ENCODE data around the gene PMIS2. TPM values are rescaled to one million over a fixed set of nuclear protein-coding genes. Genes with fewer than 3 reads are reported as not detected.

The PMIS2 gene
- total RNA-seq, 1 donor, result not detected

- H3K4me1 ChIP-seq (ENCODE audit: insufficient read depth, low read length), result no peaks in the 10 kb centered on the region
- no peaks in the 10 kb centered on the region for H3K9me3 ChIP-seq (ENCODE audit: low read depth, low read length)
- H3K4me3 ChIP-seq (ENCODE audit: low read length), result no peak overlapping the region
- no peaks in the 10 kb centered on the region for H3K27me3 ChIP-seq (ENCODE audit: insufficient read depth, low read length)
These were observed 36.8 kb downstream of the PMIS2 start for GRCh38 chr19:35622750-35623149.

GRCh38 chr19:35623327-35624010 is 37.5 kb downstream of the PMIS2 start:
- Histone ChIP-seq H3K27me3 (ENCODE audit: insufficient read depth, low read length) (no peaks in the 10 kb centered on the region), H3K9me3 (ENCODE audit: low read depth, low read length) (no peaks in the 10 kb centered on the region), H3K4me1 (ENCODE audit: insufficient read depth, low read length) (peaks cover 5% of the 10 kb centered on the region), H3K4me3 (ENCODE audit: low read length) (no peak overlapping the region)

- Histone ChIP-seq H3K4me1 (ENCODE audit: insufficient read depth, low read length) (peaks cover 15% of the 10 kb centered on the region), H3K9me3 (ENCODE audit: low read depth, low read length) (no peaks in the 10 kb centered on the region), H3K4me3 (ENCODE audit: low read length) (peak overlapping the region; percentile 88), H3K27me3 (ENCODE audit: insufficient read depth, low read length) (no peaks in the 10 kb centered on the region)
These were observed 42.2 kb downstream of the PMIS2 start for GRCh38 chr19:35628264-35628564.

GRCh38 chr19:35628565-35629331 is 42.8 kb downstream of the PMIS2 start, which contains the start of gene RBM42:
Gene RBM42, plus strand, starts transcription at chr19:35629036. Its CDS starts 118 bp downstream, at chr19:35629154.
- H3K27me3 ChIP-seq (ENCODE audit: insufficient read depth, low read length), result no peaks in the 10 kb centered on the region
- H3K4me1 ChIP-seq (ENCODE audit: insufficient read depth, low read length), result peaks cover 15% of the 10 kb centered on the region
- no peaks in the 10 kb centered on the region for H3K9me3 ChIP-seq (ENCODE audit: low read depth, low read length)
- H3K4me3 ChIP-seq (ENCODE audit: low read length), result peak within 1 kb of the TSS; percentile 88

- Histone ChIP-seq H3K4me1 (ENCODE audit: insufficient read depth, low read length) (peaks cover 15% of the 10 kb centered on the region), H3K9me3 (ENCODE audit: low read depth, low read length) (no peaks in the 10 kb centered on the region), H3K4me3 (ENCODE audit: low read length) (peak overlapping the region; percentile 88), H3K27me3 (ENCODE audit: insufficient read depth, low read length) (no peaks in the 10 kb centered on the region)
These were observed 43.3 kb downstream of the PMIS2 start for GRCh38 chr19:35629332-35629633.

- Histone ChIP-seq H3K4me1 (ENCODE audit: insufficient read depth, low read length) (peaks cover 10% of the 10 kb centered on the region), H3K27me3 (ENCODE audit: insufficient read depth, low read length) (no peaks in the 10 kb centered on the region), H3K4me3 (ENCODE audit: low read length) (no peak overlapping the region), H3K9me3 (ENCODE audit: low read depth, low read length) (no peaks in the 10 kb centered on the region)
These were observed 47.9 kb downstream of the PMIS2 start for GRCh38 chr19:35633727-35634440.

GRCh38 chr19:35636651-35637050 is 50.7 kb downstream of the PMIS2 start:
- Histone ChIP-seq H3K4me1 (ENCODE audit: insufficient read depth, low read length) (peaks cover 4% of the 10 kb centered on the region), H3K4me3 (ENCODE audit: low read length) (no peak overlapping the region), H3K27me3 (ENCODE audit: insufficient read depth, low read length) (no peaks in the 10 kb centered on the region), H3K9me3 (ENCODE audit: low read depth, low read length) (no peaks in the 10 kb centered on the region)

Other genes starting within 250 kb of the PMIS2 start
- 1.9 TPM for gene FFAR1, start 238.3 kb upstream of the PMIS2 start, total RNA-seq
- gene FFAR3, start 227.7 kb upstream of the PMIS2 start, total RNA-seq, result 0.73 TPM
- 0.21 TPM for gene GPR42, start 215.1 kb upstream of the PMIS2 start, total RNA-seq
- 16.5 TPM for gene FFAR2, start 137.9 kb upstream of the PMIS2 start, total RNA-seq
- gene KRTDAP, start 95.7 kb upstream of the PMIS2 start, total RNA-seq, result not detected
- gene DMKN, start 72.5 kb upstream of the PMIS2 start, total RNA-seq, result not detected
- gene SBSN, start 57.9 kb upstream of the PMIS2 start, total RNA-seq, result not detected
- gene GAPDHS, start 52.7 kb upstream of the PMIS2 start, total RNA-seq, result not detected
- gene TMEM147, start 40.5 kb upstream of the PMIS2 start, total RNA-seq, result 25.9 TPM
- gene ATP4A, start 22.5 kb upstream of the PMIS2 start, total RNA-seq, result not detected
- 6.0 TPM for gene HAUS5, start 26.6 kb downstream of the PMIS2 start, total RNA-seq
- gene RBM42, start 42.9 kb downstream of the PMIS2 start, total RNA-seq, result 16.0 TPM
- not detected for gene ETV2, start 55.6 kb downstream of the PMIS2 start, total RNA-seq
- 219 TPM for gene COX6B1, start 62.1 kb downstream of the PMIS2 start, total RNA-seq
- not detected for gene UPK1A, start 80.3 kb downstream of the PMIS2 start, total RNA-seq
- 0.42 TPM for gene ZBTB32, start 118.4 kb downstream of the PMIS2 start, total RNA-seq
- gene KMT2B, start 131.8 kb downstream of the PMIS2 start, total RNA-seq, result 10.8 TPM
- gene IGFLR1, start 156.3 kb downstream of the PMIS2 start, total RNA-seq, result 8.7 TPM
- gene U2AF1L4, start 159.2 kb downstream of the PMIS2 start, total RNA-seq, result 18.4 TPM
- 8.0 TPM for gene PSENEN, start 159.5 kb downstream of the PMIS2 start, total RNA-seq
- gene LIN37, start 162.4 kb downstream of the PMIS2 start, total RNA-seq, result 1.9 TPM
- gene HSPB6, start 170.9 kb downstream of the PMIS2 start, total RNA-seq, result not detected
- gene PROSER3, start 172.0 kb downstream of the PMIS2 start, total RNA-seq, result 5.1 TPM
- gene ARHGAP33, start 189.4 kb downstream of the PMIS2 start, total RNA-seq, result 4.1 TPM
- not detected for gene PRODH2, start 226.7 kb downstream of the PMIS2 start, total RNA-seq